Hematopoietic multipotent progenitor cell treated with erythropoietin and hydrocortisone succinate and interleukin-3 and kit ligand, for 15 days (in vitro differentiated cells): Measurements from ENCODE around the gene PPM1H.
"Not testable (repeated sequence)": the region's sequence is repeated elsewhere in the genome, so short reads cannot be mapped to it uniquely, and the experiment has no call there.

ENCODE experiments used
- DNase-seq: peaks from one replicate; pipeline ENCODE4 v3.0.0-alpha.2; 2015; ENCODE audit warnings: low spot score

The PPM1H gene

DNA sequence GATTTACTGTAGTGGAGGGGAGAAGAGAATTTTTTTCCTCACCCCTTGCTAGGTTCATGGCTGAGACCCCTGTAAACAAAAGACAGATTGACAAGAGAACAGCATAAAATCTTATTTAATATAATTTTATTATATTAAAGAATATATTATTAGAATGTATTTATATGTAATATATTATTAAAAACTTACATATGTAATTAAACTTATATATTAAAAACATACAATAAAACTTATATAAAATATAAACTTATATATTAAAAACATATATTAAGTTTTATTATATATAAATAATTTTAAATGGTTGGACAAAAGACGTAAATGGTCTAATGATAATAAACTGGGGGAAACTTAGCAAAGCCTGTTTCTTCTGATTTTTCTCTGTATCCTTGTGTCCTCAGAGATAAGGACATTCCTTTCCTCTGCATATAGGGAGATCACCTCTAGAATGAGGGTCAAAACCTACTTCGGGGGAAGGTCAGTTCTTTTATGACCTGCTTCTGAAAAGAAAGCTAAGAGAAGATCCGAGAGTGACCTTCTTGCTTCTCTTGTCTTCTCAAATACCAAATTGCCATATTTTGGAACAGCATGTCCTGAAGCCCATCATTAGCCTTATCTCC, 8.9 kb upstream of the PPM1H start:
- no peak for DNase-seq

DNA sequence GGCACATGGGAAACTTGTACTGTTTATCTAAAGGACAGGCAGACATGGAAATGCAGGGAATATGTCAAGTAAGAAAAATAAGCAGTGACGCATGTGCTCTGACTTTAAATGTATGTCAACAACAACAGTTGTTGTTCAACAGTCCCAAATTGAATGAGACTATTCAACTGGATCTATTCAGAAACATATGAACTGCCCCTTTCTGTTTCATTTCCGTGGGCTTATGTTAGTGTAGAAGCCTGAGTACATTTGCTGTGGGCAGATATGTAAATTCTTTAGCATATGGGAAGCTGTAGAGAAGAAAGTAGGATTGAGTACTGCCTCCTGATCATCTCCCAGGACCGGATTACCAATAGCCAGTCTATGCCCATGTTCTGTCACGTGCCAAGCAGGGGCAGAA, 7.4 kb upstream of the PPM1H start:
- not testable (repeated sequence) for DNase-seq

DNA sequence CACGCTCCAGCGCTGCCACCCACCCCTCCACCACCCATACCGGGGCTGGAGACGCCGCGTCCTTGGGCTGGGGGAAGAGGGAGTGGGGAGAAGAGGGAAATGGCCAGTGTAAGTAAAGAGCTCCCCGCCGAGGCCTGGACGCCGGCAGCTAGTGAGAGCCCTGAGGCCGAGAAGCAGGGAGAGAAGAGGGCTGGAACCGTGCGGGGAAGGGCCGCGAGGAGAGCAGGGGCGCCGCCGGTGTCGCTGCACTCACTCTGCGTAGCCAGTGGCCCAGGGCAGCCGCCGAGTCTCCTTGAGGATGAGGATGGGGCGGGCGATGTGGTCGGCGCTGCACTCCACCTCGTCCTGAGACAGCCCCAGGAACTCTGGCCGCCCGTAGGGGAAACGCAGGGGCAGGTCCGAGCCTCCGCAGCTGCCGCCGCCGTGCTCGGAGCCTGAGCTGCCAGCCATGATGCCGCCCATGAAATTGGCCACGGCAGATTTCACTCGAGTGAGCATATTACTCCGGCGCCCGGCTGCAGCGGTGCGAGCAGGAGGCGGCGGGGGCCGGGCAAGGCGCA, 631 bp downstream of the PPM1H start:
- DNase-seq, result no peak

DNA sequence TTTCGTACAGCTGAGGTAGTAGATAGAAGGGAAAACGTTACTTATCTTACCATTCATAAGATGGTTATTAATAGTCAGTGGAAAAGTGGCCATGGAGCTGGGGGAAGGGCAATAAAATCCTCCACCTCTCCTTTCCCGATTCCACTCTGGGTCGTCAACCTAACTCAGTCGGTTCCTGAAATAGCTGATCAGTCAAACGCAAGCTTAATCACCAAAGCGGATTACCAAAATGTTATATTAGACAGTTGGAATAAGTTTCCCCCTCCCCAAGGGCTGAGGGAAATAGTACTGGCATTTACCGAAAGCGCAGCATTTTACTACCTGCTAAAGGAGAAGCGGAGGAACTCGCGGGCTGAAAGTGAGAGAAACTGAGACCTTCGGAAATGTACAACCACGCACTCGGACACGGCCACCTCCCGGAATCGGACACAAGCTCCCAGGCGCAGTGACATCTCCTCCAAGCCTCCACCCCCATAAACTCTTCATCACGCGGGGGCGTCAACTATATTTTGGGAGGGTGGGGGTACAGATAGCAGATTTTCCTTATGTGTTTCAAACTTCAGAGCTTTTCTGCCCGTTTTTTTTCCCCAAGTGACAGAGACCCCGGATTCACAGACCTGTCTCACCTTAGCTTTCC, 1.2 kb downstream of the PPM1H start:
- DNase-seq, result no peak

DNA sequence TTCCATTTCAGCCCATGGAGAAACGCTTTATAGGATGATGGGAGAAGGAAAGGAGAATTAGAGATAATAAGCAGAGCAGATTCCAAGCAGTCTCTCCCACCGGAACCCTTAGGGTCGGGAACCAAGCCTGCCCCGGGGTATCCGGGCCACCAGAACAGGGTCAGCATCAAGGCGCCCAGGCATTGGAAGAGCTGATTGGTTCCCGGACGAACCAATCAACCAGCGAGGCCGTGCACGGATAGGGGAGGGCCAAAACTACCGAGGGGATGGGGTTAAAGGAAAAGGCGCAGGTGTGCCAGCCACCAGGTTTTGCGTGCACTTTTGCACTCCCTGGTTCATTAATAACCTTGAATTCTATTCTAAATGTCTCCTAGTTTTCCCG, 1.7 kb downstream of the PPM1H start:
- no peak for DNase-seq

DNA sequence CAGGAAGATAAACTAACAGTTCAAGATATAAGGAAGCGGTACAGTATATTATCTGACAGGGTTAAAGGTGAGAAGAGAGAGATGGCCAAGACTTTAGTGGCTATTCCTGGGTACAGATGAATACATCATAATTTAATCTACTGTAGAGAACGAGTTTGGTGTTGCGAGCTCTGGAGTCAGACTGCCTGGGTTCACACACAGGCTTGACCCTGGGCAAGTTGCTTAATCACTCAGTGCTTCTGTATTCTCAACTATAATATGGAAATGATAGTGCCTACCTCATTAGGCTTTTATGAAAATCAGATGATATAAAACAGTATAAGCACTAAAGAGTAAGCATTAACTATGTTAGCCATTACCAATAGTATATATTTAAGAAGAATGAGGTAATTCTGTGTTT, 3.5 kb downstream of the PPM1H start:
- DNase-seq, result no peak

DNA sequence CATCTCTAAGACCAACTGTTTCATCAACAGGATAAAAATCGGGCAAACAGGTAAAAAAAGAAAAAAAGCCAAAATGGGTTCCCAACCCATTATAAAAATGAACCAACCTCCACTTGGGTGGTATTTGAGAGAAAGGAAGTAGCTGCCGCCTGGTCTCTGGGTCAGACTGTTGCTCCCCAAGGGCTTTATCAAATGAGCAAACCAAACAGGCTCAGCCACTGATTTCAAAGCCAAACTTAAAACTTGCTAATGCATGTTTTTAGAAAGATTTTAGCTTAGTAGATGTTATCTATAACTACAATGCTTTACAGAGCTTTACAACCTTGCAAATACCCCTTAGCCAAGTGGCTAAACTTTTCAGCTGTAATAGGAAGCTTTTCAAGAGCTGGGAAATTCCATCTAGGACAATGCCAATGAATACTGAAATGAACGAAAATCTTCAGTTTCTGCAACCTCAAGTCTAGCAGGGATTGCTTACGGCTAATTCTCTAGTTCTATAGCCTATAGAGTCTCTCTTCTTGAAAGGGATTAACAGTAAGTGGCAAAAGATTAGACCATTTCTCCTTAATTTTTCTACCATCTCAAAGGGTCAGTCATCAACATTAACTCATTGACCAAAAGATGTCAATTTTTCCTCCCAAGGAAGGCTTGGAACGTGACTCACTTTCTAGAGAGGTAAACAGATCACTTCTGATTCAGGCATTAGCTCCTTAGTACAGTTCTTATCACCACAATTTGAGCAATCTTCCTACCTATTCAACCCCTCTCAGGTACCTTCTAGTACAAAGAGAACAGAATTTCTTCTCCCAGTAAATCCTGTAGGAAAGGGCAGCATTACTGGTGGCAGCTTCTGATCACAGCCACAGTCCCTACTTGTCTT, 4.2 kb downstream of the PPM1H start:
- DNase-seq, result no peak

DNA sequence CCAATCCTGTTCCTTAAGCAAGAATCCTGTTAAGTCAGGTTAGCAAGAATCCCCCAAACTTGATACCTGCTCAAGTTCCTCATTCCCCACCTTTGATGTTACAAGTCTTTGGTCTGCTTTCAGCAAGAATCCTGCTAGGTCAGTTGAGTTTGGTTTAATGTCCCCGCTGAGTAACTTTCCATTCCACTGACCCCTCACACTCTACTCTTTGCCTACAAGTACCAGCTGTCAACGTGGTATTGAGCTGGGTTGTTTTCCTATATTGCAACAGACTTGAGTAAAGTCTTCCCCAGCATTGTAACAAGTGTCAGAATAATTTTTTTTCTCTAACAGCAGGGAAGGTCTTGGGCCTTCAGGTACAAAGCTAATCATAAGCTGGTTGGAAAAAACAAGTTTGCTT, 6.3 kb downstream of the PPM1H start:
- DNase-seq, result no peak

DNA sequence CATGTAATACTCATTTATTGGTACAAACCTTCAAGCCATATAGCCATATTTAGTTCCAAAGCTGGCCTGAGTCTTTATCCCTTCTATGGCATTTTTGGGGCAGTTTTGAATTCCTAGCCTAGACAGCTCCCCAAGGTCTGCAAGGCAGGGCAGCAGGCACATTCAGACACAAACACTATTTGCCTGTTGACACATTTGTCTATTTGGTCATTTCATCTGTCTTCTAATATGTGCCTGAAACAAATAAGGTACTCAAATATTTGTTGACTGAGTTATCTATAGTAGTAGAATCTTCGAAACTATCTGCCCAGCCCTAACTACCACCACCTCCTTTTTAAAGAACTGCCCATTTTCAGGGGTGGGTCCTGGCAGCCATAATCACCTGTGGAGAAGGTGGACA, 9.3 kb downstream of the PPM1H start:
- DNase-seq, result no peak

DNA sequence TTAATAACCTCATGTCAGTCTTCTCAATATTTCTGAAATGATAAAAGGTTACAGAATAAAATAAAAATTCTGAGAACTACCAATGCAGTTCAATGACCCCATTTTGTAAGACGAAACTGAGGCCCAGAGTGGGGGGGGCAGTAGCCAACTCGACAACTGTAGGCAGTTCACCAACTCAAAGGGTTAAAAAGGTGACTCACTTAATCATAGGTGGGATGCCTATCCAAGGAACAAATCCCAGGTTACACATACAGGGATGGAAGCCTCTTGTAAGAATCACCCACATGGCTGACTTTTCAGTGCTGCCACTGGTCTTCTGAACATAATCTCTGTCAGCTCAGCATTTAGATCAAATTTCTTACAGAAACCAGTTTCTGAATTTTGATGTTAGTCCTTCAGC, 10.9 kb downstream of the PPM1H start:
- DNase-seq, result no peak

DNA sequence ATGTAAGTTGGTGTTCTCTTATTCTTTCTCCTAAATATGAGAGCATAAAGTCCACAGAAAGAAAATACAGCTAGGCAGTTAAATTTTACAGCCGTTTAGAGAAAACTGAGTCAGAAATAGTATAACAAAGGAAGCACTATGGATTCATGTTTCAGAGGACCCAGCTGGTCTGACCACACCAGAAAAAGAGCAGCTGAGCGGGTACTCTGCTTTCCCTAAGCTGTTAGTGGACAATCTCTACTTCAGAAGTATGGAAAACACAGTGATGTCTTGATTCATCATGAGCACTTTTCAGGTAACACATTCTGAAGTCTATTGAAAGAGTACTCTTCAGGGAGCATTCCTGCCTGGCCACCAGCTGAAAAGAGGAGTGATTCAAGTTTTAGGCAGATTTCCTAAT, 12.4 kb downstream of the PPM1H start:
- no peak for DNase-seq

DNA sequence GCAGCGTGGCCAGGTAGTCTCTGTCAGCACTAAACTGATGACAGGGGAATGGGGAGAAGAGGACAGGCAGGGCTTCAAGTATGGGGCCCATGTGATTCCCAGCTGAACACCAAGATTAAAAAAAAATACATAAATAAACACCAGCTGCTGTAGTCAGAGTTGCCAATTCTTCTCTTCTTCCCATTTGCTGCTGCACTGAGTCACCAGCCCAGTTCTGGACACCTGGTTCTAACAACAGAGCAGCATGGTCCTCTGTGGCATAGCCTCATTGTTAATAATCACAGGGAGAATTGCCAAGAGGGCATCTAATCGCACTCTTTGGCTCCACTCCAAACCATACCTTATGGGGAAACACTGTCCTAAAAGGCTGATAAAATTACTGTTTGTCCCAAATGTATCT, 15.1 kb downstream of the PPM1H start:
- no peak for DNase-seq

DNA sequence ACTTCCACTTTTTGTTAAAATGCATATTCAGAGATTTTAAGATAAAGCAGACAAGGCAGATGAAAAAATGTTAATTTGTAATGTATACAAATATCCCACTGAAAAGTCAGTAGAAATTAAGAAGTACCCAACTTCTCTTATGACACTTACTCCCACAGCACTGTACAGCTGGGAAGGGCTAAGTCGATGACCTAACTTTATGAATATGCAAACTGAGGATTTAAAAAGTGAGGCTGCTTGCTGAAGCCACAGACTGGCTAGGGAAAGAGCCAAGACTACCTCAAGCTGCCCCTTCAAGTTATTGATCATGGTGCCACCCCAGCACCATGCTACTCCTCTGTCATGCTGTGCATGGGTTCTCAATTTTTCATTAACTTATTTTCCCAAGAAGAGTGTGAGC, 17.0 kb downstream of the PPM1H start:
- DNase-seq, result no peak

DNA sequence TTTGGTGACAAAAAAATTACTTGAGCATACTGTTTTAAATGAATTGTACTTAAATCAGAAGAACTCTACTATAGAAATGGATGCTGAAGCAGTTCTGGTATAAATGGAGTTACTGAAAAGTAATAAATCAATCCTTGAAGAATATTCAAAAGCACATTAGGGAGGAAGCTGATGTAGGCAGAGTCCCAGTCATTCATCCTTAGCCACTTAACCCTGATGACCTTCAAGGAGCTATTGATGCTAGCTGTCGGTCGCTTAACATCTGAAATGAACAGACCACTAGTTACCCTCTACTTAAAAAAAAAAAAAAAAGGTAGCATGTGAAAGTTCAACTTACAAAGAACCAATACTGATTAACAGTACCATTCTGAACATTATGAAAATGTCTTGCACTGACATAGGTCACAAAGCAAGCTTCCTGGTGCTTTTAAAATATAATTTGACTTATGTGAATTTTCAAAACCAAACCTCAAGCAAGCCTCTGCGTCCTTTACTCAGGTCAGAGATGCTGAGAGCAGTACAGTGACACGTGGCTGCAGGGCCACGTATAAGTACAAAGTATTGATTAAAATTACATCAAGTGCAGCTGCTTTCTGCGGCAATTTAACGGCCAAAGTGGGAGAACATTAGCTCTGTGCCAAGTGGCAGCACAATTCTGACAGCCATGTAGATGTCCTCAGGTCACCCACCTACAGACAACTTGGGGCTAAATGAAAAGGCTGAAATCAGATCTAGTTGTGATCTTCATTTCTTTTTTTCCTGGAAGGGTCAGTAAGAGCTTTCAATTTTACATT, 18.1 kb downstream of the PPM1H start:
- DNase-seq, result no peak

DNA sequence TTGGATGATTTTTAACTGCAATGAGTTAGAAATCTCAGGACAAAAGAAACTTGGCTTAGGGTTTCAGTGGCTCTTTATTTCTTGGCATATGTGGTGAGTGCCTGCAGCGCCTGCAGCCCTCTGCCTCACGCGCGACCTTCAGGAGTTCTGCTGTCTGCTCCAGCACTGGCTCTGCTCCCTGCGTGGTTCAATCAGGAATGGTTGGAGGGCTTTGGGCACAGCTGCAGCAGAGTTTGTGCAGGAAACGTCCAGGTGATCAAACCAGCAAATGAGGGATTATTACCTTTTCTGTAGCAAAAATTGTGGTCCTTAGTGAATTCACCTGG, 19.8 kb downstream of the PPM1H start:
- no peak for DNase-seq

DNA sequence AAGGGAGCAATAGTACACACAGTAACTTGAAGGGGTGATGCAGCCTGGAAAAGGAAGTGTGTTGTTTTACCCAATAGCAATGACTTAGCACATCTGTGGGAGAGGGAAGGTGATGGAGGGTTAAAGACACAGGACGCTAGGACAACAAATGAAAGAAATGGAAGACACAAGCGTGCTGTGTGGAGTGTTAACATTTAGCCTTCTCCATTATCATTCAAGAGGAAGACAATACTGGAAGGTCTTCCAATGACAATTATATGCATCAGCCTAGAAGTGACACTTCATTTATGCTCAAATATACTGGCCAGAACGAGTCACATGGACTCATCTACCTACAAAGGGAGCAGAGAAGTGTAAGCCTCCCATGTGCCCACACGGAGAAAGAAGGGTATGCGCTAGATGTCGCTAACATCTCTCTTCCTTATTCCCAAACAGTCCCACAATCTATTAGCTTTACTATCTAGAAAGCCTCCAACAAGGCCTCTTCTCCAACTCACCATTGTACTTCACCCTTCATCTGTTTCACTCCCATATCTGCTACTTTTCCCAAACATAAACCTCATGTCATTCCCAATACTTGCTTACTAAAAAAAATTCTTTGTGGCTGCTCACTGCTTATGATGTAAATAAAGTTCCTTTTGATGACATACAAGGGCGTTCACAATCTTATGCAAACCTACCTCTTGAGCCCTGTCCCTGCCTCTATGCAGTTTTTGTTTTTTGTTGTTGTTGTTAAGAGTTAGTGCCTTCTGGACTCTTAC, 20.3 kb downstream of the PPM1H start:
- no peak for DNase-seq

DNA sequence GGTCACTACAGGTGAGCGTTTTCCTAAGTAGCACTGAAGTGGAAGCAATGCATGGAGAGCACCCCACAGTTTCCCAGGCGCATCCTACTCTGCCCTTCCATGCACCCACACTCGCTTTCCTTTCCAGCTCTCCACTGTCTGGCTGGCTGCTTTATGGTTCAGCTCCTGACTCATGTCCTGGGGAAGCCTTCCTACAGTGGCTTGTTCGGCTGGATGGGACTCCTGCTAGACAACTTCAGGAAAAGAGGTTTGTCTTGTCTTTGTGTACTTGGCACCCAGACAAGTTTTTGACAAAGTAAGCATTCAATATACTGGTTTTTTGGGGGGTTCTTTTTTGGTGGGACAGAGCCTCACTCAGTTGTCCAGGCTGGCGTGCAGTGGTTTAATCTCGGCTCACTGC, 21.6 kb downstream of the PPM1H start:
- DNase-seq, result no peak

DNA sequence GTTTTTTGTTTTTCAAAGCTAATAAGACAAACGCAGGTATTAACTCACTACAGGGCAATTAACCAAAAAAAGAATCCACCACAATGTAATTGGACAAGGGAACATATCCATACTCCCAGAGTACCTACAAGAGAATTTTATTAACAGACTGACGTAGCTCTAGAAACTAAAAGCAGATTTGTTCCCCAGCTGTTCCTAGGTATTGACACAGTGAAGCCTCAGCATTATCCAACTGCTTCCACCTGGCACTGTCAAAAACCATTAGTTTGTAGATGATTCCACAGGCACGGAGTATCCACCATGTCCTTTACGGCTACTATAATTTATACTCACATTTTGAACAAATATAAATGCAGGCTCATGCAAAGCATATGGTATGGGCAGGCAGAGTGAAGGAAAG, 22.3 kb downstream of the PPM1H start:
- no peak for DNase-seq

DNA sequence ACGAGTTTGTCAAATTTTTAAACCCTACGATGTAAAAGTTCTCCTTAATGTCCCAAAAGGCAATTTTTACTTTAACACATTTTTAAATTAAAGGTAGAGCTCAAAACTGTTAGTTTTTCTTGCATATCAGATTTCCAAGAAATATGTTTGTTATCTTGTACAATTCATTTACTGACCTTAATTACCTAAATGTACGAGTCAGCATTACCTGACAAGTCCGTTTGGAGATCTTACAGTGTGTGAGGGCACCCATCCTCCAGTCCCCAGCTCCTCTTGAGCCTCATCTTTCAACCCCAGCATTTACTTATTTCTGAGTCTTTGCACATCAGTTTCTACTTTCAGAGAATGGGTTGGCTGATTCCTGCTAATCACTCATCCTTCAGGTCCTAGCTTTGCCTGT, 23.7 kb downstream of the PPM1H start:
- DNase-seq, result no peak

DNA sequence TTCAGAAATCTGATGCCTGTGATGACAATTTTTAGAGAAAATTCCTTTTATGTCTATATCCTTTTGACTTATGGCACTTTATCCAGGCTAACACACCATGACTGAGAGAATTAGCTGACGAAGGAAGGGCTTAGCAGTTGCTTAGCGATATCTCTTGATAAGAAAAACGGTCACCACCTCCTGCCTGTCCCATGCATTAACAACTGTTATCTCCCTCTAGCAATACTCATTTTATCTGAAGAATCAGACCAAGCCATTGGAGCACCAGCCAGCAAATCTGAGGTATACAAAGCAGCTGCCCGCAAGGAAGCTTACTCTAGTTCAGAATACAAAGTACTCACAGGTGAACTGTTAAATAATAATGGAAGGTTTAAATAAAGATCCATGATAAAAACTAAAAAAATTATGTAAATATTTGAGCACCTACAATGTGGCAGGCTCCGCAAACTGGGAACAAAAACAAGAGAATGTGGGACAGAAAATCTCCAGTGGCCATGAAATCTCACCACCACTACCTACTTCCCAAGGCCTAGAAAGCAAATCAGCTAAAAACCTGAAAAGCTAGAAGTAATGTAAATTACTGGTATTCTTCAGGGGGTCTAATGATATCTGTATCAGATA, 24.3 kb downstream of the PPM1H start:
- peak; percentile 16 for DNase-seq

DNA sequence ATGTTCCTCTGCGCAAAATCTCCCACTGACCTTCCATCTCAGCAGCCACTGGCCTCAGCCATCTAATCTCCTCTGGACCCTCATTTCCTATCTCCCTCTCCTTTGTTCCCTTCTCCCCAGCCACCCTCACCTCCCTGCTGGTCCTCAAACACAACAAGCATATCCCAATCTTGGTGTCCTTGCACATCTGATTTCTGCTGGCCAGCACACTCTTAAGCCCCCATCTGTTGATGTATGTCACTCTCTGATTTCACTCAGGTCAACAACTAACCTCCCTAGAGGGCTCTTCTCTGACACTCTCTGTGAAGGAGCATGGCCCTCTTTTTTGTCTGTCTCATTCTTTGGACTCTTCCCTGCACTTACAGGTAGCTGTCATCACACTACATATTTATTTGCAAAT, 25.6 kb downstream of the PPM1H start:
- DNase-seq, result no peak
